HepG2 (cell line): ENCODE measurements around the gene TM9SF4. TPM values are rescaled to one million over a fixed set of nuclear protein-coding genes. Genes with fewer than 3 reads are reported as not detected.
A peak's percentile ranks its signal among the peaks of the same experiment; 100 is the strongest.

Experiments used
- AKNA ChIP-seq: sonication (generic); formaldehyde crosslinking; IDR thresholded peaks from 2 replicates; pipeline ENCODE4 v1.4.0; 2020; ENCODE audit warnings: missing genetic modification reagents, borderline replicate concordance
- BHLHE40 ChIP-seq: IDR thresholded peaks from 2 replicates; pipeline ENCODE4 v1.6.1; 2011; ENCODE audit warnings: low read length, improper control_type of control experiment
- FOXP4 ChIP-seq: sonication (generic); formaldehyde crosslinking; IDR thresholded peaks from 2 replicates; pipeline ENCODE4 v1.4.0; 2020; ENCODE audit warnings: missing genetic modification reagents
- IKZF1 ChIP-seq: fragments of 450-650 bp; IDR thresholded peaks from 2 replicates; pipeline ENCODE4 v1.7.1; 2016
- NFE2 ChIP-seq: sonication (generic); formaldehyde crosslinking; IDR thresholded peaks from 2 replicates; pipeline ENCODE4 v1.4.0; 2020; ENCODE audit warnings: missing genetic modification reagents
- NFE2L2 ChIP-seq: fragments of 150-350 bp; IDR thresholded peaks from 2 replicates; pipeline ENCODE4 v1.6.1; 2014; ENCODE audit warnings: low read length
- POLR2AphosphoS5 ChIP-seq: IDR thresholded peaks from 2 replicates; pipeline ENCODE4 v1.6.1; 2012; ENCODE audit warnings: low read depth, low read length
- SALL2 ChIP-seq: sonication (generic); formaldehyde crosslinking; IDR thresholded peaks from 2 replicates; pipeline ENCODE4 v1.8.1; 2023; ENCODE audit warnings: mild to moderate bottlenecking, missing genetic modification reagents, inconsistent platforms
- SKIL ChIP-seq: sonication (generic); formaldehyde crosslinking; IDR thresholded peaks from 2 replicates; pipeline ENCODE4 v1.8.0; 2022; ENCODE audit warnings: missing genetic modification reagents, mild to moderate bottlenecking, moderate library complexity, borderline replicate concordance
- SMC3 ChIP-seq: IDR thresholded peaks from 2 replicates; pipeline ENCODE4 v1.6.1; 2011; ENCODE audit warnings: low read length, improper control_type of control experiment
- YY1 ChIP-seq: IDR thresholded peaks from 2 replicates; pipeline ENCODE4 v1.6.1; 2011; ENCODE audit warnings: low read length, low read depth, moderate library complexity, mild to moderate bottlenecking; ENCODE audit not compliant: insufficient read depth, insufficient replicate concordance
- ZNF17 ChIP-seq: sonication (generic); formaldehyde crosslinking; IDR thresholded peaks from 2 replicates; pipeline ENCODE4 v1.5.0; 2020; ENCODE audit warnings: mild to moderate bottlenecking, missing genetic modification reagents
- ZNF367 ChIP-seq: sonication (generic); formaldehyde crosslinking; IDR thresholded peaks from 2 replicates; pipeline ENCODE4 v1.4.0; 2020; ENCODE audit warnings: missing genetic modification reagents, borderline replicate concordance
- ZNF547 ChIP-seq: sonication (generic); formaldehyde crosslinking; IDR thresholded peaks from 2 replicates; pipeline ENCODE4 v1.5.1; 2020; ENCODE audit warnings: mild to moderate bottlenecking, missing genetic modification reagents
- ZNF598 ChIP-seq: sonication (generic); formaldehyde crosslinking; IDR thresholded peaks from 2 replicates; pipeline ENCODE4 v1.5.1; 2020; ENCODE audit warnings: mild to moderate bottlenecking, missing genetic modification reagents, borderline replicate concordance
- ZNF772 ChIP-seq: sonication (generic); formaldehyde crosslinking; IDR thresholded peaks from 2 replicates; pipeline ENCODE4 v1.5.0; 2020; ENCODE audit warnings: mild to moderate bottlenecking, missing genetic modification reagents
- ZNF816 ChIP-seq: sonication (generic); formaldehyde crosslinking; IDR thresholded peaks from 2 replicates; pipeline ENCODE4 v1.8.0; 2022; ENCODE audit warnings: missing genetic modification reagents, mild to moderate bottlenecking, borderline replicate concordance
- ZSCAN20 ChIP-seq: sonication (generic); formaldehyde crosslinking; IDR thresholded peaks from 2 replicates; pipeline ENCODE4 v1.4.0; 2020; ENCODE audit warnings: missing genetic modification reagents, mild to moderate bottlenecking, borderline replicate concordance
- polyA plus RNA-seq, 8 experiments: library from polyadenylated mRNA; depleted of rRNA in 3 of 8; stranded (reverse) in 7 of 8; unstranded in 1 of 8; fragments of >200 nt; fragmentation: Illumina TruSeq in 4 of 8; extraction: Trizol in 4 of 8; gene quantifications; 2 replicates each; pipeline versions ENCODE4 v1.2.1 to v1.2.3, GENCODE V29; 2011 to 2016; ENCODE audit warnings: low read depth in 4 of 8, missing spikeins in 1 of 8, mixed read lengths in 1 of 8; ENCODE audit not compliant: insufficient read depth in 1 of 8
- total RNA-seq, 5 experiments: library from RNA; depleted of rRNA; stranded (reverse); fragments of >200 nt; fragmentation: Illumina TruSeq; extraction: Trizol; gene quantifications; 2 replicates each; pipeline ENCODE4 v1.2.3, GENCODE V29; 2016; ENCODE audit warnings: low read depth in 1 of 5
- TF ChIP-seq, protein P1 (sequence below), 2 experiments: sonication (generic) in 1 of 2; formaldehyde crosslinking in 1 of 2; IDR thresholded peaks; 2 replicates each; pipeline versions ENCODE4 v1.4.0 to v1.6.1; 2018 to 2020; ENCODE audit warnings: missing genetic modification reagents in 2 of 2, borderline replicate concordance in 1 of 2, low read depth in 1 of 2, mild to moderate bottlenecking in 1 of 2, missing biosample characterization in 1 of 2

The TM9SF4 gene
- total and polyA plus RNA-seq, 2 of the 13 experiments (the other 11 are each of a cell fraction or from before 2014, with no cell fraction given): 53.5 to 171 TPM

DNA sequence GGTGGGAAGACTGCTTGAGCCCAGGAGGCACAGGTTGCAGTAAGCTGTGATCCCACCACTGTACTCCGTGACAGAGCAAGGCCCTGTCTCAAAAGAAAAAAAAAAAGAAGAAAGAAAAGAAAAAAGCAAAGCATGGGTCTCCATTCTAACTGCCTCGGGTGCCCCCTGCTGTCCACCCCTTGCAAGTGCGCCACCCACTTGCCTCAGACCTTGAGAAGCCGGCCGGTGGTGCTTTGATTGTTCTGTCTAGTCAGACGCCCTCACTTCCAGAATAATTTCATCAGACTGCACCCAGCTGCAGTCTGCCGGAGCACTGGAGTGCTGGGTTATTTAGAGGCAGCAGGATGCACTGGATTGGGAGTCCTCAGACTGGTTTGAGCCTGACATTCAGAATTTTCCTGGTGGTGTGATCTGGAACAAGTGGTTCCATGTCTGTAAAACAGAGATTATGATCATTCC, 17.6 kb upstream of the TM9SF4 start (continued):
- TF ChIP-seq FOXP4 (CRISPR knock-in tag) (peak; percentile 24; the same call in 1 of the 2 replicates), ZNF17 (CRISPR knock-in tag) (no peak), SALL2 (peak; percentile 52; the same call in 1 of the 2 replicates), NFE2 (no peak), BHLHE40 (0 out of 2 replicates have a peak, but pooled peaks have one; percentile 32), ZNF598 (CRISPR knock-in tag) (0 out of 2 replicates have a peak, but pooled peaks have one; percentile 65), ZNF367 (CRISPR knock-in tag) (no peak), NFE2L2 (0 out of 2 replicates have a peak, but pooled peaks have one; percentile 5), YY1 (peak; percentile 31), ZSCAN20 (CRISPR knock-in tag) (peak; percentile 33; the same call in 1 of the 2 replicates), IKZF1 (no peak), AKNA (CRISPR knock-in tag) (no peak), ZNF816 (CRISPR knock-in tag) (no peak), SMC3 (peak; percentile 64), POLR2AphosphoS5 (no peak), ZNF772 (CRISPR knock-in tag) (no peak), ZNF547 (CRISPR knock-in tag) (peak; percentile 67; the same call in 1 of the 2 replicates), SKIL (CRISPR knock-in tag) (no peak)
- TF ChIP-seq, protein P1, sequence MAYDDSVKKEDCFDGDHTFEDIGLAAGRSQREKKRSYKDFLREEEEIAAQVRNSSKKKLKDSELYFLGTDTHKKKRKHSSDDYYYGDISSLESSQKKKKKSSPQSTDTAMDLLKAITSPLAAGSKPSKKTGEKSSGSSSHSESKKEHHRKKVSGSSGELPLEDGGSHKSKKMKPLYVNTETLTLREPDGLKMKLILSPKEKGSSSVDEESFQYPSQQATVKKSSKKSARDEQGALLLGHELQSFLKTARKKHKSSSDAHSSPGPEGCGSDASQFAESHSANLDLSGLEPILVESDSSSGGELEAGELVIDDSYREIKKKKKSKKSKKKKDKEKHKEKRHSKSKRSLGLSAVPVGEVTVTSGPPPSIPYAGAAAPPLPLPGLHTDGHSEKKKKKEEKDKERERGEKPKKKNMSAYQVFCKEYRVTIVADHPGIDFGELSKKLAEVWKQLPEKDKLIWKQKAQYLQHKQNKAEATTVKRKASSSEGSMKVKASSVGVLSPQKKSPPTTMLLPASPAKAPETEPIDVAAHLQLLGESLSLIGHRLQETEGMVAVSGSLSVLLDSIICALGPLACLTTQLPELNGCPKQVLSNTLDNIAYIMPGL (CRISPR knock-in tag; IDR thresholded peaks at IDR 0.05; ENCODE audit: borderline replicate concordance in 1 of 2, low read depth in 1 of 2): 0 out of 4 replicates have a peak, but pooled peaks of 1 of the 2 experiments have one; percentile 49
